ENCODE measurements around the gene MRPL51. TPM values are rescaled to one million over a fixed set of nuclear protein-coding genes. Genes with fewer than 3 reads are reported as not detected.

The MRPL51 gene
- total and polyA plus RNA-seq, 9 of the 15 experiments (the other 6 are each of a cell fraction or from before 2014, with no cell fraction given) = 127 to 727 (median 208) TPM

DNA sequence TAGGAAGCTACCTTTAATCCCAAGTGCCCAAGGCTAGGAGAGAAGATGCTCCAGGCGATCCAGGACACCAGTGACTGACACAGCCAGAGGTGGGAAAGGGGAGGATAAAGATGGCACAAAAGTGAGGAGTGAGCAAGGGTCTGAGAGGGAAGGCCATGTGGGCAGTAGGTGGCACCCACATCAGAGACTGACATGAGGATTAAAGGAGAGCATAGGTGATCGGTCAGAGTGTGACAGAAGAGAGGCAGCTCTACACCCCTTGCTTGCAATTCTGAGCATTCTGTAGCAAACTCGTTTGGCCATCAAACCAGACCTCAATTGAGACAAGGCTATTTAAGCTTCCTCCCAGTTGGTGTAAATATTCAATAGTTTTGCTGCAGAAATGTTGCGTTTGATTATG, 49.0 kb downstream of the MRPL51 start:
- no peaks in the 10 kb centered on the region for H4K20me1 ChIP-seq (replicated peaks; ENCODE audit: control insufficient read depth, insufficient read depth, low read length)
- TF ChIP-seq ARID1B (IDR thresholded peaks at IDR 0.05) (no peak), ARID2 (IDR thresholded peaks at IDR 0.05) (no peak), TCF3 (CRISPR knock-in tag; IDR thresholded peaks at IDR 0.05) (no peak), ARHGAP35 (IDR thresholded peaks at IDR 0.05; ENCODE audit: partially characterized antibody) (no peak), ETV1 (tag; conservative IDR thresholded peaks at IDR 0.05; ENCODE audit: low read depth) (no peak), MAX (CRISPR knock-in tag; IDR thresholded peaks at IDR 0.05) (no peak), ZNF133 (CRISPR knock-in tag; IDR thresholded peaks at IDR 0.05) (no peak), ELK1 (CRISPR knock-in tag; IDR thresholded peaks at IDR 0.05) (no peak), SMAD1 (IDR thresholded peaks at IDR 0.05; ENCODE audit: low read depth, low read length, partially characterized antibody) (no peak)
- TF ChIP-seq, protein P1, sequence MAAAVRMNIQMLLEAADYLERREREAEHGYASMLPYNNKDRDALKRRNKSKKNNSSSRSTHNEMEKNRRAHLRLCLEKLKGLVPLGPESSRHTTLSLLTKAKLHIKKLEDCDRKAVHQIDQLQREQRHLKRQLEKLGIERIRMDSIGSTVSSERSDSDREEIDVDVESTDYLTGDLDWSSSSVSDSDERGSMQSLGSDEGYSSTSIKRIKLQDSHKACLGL (CRISPR knock-in tag; IDR thresholded peaks at IDR 0.05; ENCODE audit: borderline replicate concordance, poor library complexity, severe bottlenecking) = no peak
- TF ChIP-seq, protein P2, sequence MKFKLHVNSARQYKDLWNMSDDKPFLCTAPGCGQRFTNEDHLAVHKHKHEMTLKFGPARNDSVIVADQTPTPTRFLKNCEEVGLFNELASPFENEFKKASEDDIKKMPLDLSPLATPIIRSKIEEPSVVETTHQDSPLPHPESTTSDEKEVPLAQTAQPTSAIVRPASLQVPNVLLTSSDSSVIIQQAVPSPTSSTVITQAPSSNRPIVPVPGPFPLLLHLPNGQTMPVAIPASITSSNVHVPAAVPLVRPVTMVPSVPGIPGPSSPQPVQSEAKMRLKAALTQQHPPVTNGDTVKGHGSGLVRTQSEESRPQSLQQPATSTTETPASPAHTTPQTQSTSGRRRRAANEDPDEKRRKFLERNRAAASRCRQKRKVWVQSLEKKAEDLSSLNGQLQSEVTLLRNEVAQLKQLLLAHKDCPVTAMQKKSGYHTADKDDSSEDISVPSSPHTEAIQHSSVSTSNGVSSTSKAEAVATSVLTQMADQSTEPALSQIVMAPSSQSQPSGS (CRISPR knock-in tag; IDR thresholded peaks at IDR 0.05) = no peak
- TF ChIP-seq, protein P3, sequence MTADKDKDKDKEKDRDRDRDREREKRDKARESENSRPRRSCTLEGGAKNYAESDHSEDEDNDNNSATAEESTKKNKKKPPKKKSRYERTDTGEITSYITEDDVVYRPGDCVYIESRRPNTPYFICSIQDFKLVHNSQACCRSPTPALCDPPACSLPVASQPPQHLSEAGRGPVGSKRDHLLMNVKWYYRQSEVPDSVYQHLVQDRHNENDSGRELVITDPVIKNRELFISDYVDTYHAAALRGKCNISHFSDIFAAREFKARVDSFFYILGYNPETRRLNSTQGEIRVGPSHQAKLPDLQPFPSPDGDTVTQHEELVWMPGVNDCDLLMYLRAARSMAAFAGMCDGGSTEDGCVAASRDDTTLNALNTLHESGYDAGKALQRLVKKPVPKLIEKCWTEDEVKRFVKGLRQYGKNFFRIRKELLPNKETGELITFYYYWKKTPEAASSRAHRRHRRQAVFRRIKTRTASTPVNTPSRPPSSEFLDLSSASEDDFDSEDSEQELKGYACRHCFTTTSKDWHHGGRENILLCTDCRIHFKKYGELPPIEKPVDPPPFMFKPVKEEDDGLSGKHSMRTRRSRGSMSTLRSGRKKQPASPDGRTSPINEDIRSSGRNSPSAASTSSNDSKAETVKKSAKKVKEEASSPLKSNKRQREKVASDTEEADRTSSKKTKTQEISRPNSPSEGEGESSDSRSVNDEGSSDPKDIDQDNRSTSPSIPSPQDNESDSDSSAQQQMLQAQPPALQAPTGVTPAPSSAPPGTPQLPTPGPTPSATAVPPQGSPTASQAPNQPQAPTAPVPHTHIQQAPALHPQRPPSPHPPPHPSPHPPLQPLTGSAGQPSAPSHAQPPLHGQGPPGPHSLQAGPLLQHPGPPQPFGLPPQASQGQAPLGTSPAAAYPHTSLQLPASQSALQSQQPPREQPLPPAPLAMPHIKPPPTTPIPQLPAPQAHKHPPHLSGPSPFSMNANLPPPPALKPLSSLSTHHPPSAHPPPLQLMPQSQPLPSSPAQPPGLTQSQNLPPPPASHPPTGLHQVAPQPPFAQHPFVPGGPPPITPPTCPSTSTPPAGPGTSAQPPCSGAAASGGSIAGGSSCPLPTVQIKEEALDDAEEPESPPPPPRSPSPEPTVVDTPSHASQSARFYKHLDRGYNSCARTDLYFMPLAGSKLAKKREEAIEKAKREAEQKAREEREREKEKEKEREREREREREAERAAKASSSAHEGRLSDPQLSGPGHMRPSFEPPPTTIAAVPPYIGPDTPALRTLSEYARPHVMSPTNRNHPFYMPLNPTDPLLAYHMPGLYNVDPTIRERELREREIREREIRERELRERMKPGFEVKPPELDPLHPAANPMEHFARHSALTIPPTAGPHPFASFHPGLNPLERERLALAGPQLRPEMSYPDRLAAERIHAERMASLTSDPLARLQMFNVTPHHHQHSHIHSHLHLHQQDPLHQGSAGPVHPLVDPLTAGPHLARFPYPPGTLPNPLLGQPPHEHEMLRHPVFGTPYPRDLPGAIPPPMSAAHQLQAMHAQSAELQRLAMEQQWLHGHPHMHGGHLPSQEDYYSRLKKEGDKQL (CRISPR knock-in tag; IDR thresholded peaks at IDR 0.05; ENCODE audit: borderline replicate concordance) = no peak

More for the DNA sequence above, 49.0 kb downstream of the MRPL51 start:
- no peaks in the 10 kb centered on the region for H3K9me3 ChIP-seq (replicated peaks; ENCODE audit: control insufficient read depth, insufficient read depth, low read depth, low read length)
- FAIRE-seq (no peak), ATAC-seq (no peak), DNase-seq (ENCODE audit: extremely low read depth in 1 of 4, low spot score in 3 of 4) (no peak)
- H3K9ac ChIP-seq (ENCODE audit: insufficient read depth in 1 of 2, low read depth in 2 of 2, low read length in 2 of 2) = no peak overlapping the region
- H3K36me3 ChIP-seq (ENCODE audit: control insufficient read depth, insufficient read depth, low read length) = no peaks in the 10 kb centered on the region
- no peaks in the 10 kb centered on the region for H3K9me1 ChIP-seq (ENCODE audit: control insufficient read depth, insufficient read depth, low read length)
- intact Hi-C loops (cut with micrococcal nuclease) (no loop called here), in situ Hi-C loops (cut with MboI) (no loop called here)
- H2AFZ ChIP-seq (ENCODE audit: low read depth, low read length) = no peak overlapping the region
- 29% methylated on average over 4 of the region's 4 CpGs for WGBS (ENCODE audit: insufficient coverage, low coverage, missing lambda C conversion rate)
- ChIA-PET POLR2A (interaction anchor here (0.9 kb wide), 1 partner anchor 13 kb away, joined by 3 read pairs; no protein-coding TSS in a partner anchor), CTCF (ENCODE audit: low intra/inter-chr PET ratio) (no interaction called here)
- no TSS peak for BruUV-seq (replicated peaks)
- H3K4me3 ChIP-seq = no peak overlapping the region
- H3K27me3 ChIP-seq (ENCODE audit: control insufficient read depth in 2 of 2, insufficient read depth in 2 of 2, low read length in 2 of 2) = peaks cover 0 to 9% of the 10 kb centered on the region in 2 experiments; a peak in 4 of 5 replicates
- no peaks in the 10 kb centered on the region for H3K79me2 ChIP-seq (ENCODE audit: control insufficient read depth, insufficient read depth, low read length)
- H3K4me1 ChIP-seq (replicated peaks in 1 of 2; ENCODE audit: control insufficient read depth in 2 of 2, insufficient read depth in 2 of 2, low read length in 2 of 2) = no peaks in the 10 kb centered on the region; a peak in 1 of 5 replicates
- no peak overlapping the region for H3K4me2 ChIP-seq (ENCODE audit: insufficient read depth, low read length)
- no peak overlapping the region for H3K27ac ChIP-seq (ENCODE audit: extremely low read depth, low read depth, low read length)
